ENCODE measurements around the gene SFMBT1.

The SFMBT1 gene

GRCh38 chr3:52931328-52931727, 114.5 kb downstream of the SFMBT1 start:
- no peak for DNase-seq (ENCODE audit: low spot score)
- no peak for TF ChIP-seq CTCF (IDR thresholded peaks at IDR 0.05; ENCODE audit: extremely low read depth, insufficient read depth, missing control alignments)
- in situ Hi-C loops (cut with MboI; ENCODE audit: low pct_unique_long_range_greater_than_20kb, low sequenced_read_pairs, unreplicated experiment): no loop called here

- no peak for TF ChIP-seq CTCF (IDR thresholded peaks at IDR 0.05; ENCODE audit: extremely low read depth, insufficient read depth, missing control alignments)
- in situ Hi-C loops (cut with MboI; ENCODE audit: low pct_unique_long_range_greater_than_20kb, low sequenced_read_pairs, unreplicated experiment): no loop called here
- DNase-seq (ENCODE audit: low spot score): peak; percentile 13
Measured at GRCh38 chr3:52930748-52931147, 115.1 kb downstream of the SFMBT1 start.

GRCh38 chr3:52926554-52926953, 119.3 kb downstream of the SFMBT1 start:
- TF ChIP-seq CTCF (IDR thresholded peaks at IDR 0.05; ENCODE audit: extremely low read depth, insufficient read depth, missing control alignments): no peak
- in situ Hi-C loops (cut with MboI; ENCODE audit: low pct_unique_long_range_greater_than_20kb, low sequenced_read_pairs, unreplicated experiment): no loop called here
- no peak for DNase-seq (ENCODE audit: low spot score)

GRCh38 chr3:52925405-52926313, 120.2 kb downstream of the SFMBT1 start:
- in situ Hi-C loops (cut with MboI; ENCODE audit: low pct_unique_long_range_greater_than_20kb, low sequenced_read_pairs, unreplicated experiment): no loop called here
- no peak for TF ChIP-seq CTCF (IDR thresholded peaks at IDR 0.05; ENCODE audit: extremely low read depth, insufficient read depth, missing control alignments)
- no peak for DNase-seq (ENCODE audit: low spot score)

GRCh38 chr3:52923963-52924362, 121.9 kb downstream of the SFMBT1 start:
- DNase-seq (ENCODE audit: low spot score): no peak
- TF ChIP-seq CTCF (IDR thresholded peaks at IDR 0.05; ENCODE audit: extremely low read depth, insufficient read depth, missing control alignments): no peak
- in situ Hi-C loops (cut with MboI; ENCODE audit: low pct_unique_long_range_greater_than_20kb, low sequenced_read_pairs, unreplicated experiment): no loop called here

GRCh38 chr3:52920841-52921240, 125.0 kb downstream of the SFMBT1 start:
- in situ Hi-C loops (cut with MboI; ENCODE audit: low pct_unique_long_range_greater_than_20kb, low sequenced_read_pairs, unreplicated experiment): no loop called here
- DNase-seq (ENCODE audit: low spot score): no peak
- TF ChIP-seq CTCF (IDR thresholded peaks at IDR 0.05; ENCODE audit: extremely low read depth, insufficient read depth, missing control alignments): no peak
